A549 (cell line): ENCODE data around the gene NUMA1.

Experiments used
- CTCF ChIP-seq: fragments of >200 bp; sonication (Bioruptor Twin); formaldehyde crosslinking; IDR thresholded peaks from 3 replicates; pipeline ENCODE4 v1.5.1; 2016
- EP300 ChIP-seq, 2 experiments: fragments of >200 bp; sonication (Bioruptor Twin); formaldehyde crosslinking; IDR thresholded peaks; 2 replicates in 1 of 2; 3 replicates in 1 of 2; pipeline ENCODE4 v1.6.1; 2016 to 2017
- JUNB ChIP-seq: fragments of >200 bp; sonication (Bioruptor Twin); formaldehyde crosslinking; IDR thresholded peaks from 2 replicates; pipeline ENCODE4 v1.6.1; 2016
- POLR2A ChIP-seq: IDR thresholded peaks from 2 replicates; pipeline ENCODE4 v1.6.1; 2012; ENCODE audit warnings: mild to moderate bottlenecking, low read length
- RAD21 ChIP-seq, 2 experiments: fragments of >200 bp in 1 of 2; sonication (Bioruptor Twin) in 1 of 2; formaldehyde crosslinking in 1 of 2; IDR thresholded peaks in 1 of 2; conservative IDR thresholded peaks in 1 of 2; 2 replicates in 1 of 2; 3 replicates in 1 of 2; pipeline ENCODE4 v1.6.1; 2012 to 2018; ENCODE audit warnings: inconsistent platforms in 1 of 2
- REST ChIP-seq: fragments of 200-600 bp; sonication (generic); IDR thresholded peaks from 2 replicates; pipeline ENCODE4 v1.6.1; 2016; ENCODE audit warnings: antibody characterized with exemption, mild to moderate bottlenecking, moderate library complexity
- RFX5 ChIP-seq: fragments of 450-650 bp; IDR thresholded peaks from 2 replicates; pipeline ENCODE4 v1.7.1; 2014; ENCODE audit warnings: antibody characterized with exemption, mild to moderate bottlenecking, moderate library complexity
- SREBF2 ChIP-seq: fragments of 450-650 bp; IDR thresholded peaks from 2 replicates; pipeline ENCODE4 v1.6.1; 2014; ENCODE audit warnings: mild to moderate bottlenecking, moderate library complexity
- TF ChIP-seq, protein P1 (sequence below): IDR thresholded peaks from 2 replicates; pipeline ENCODE4 v1.6.1; 2012; ENCODE audit warnings: low read depth, borderline replicate concordance

DNA sequence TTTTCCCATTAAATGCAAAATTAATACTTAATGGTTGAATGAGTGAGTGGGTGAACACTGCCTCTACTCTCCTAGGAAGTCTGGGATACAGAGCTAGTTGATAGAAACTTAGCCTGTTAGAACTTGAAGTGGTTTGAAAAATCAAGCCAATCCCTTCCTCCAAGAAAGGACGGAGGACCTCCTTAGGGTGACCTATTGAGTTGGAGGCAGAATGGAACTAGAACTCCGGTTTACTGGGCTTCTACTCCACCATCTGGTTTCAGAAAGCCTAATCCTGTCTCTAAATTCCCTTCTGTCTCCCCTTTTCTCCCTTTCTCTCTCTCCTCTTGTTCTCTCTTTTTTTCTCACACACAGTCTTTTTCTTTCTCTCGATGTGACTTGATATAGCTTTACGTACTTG, 101.2 kb downstream of the NUMA1 start:
- no peak for TF ChIP-seq EP300 (IDR thresholded peaks at IDR 0.05)
- no peak for TF ChIP-seq CTCF
- TF ChIP-seq SREBF2: no peak
- TF ChIP-seq RAD21 (conservative IDR thresholded peaks at IDR 0.05 in 1 of 2, IDR thresholded peaks at IDR 0.05 in 1 of 2): no peak
- TF ChIP-seq REST: no peak
- no peak for TF ChIP-seq RFX5
- TF ChIP-seq, protein P1, sequence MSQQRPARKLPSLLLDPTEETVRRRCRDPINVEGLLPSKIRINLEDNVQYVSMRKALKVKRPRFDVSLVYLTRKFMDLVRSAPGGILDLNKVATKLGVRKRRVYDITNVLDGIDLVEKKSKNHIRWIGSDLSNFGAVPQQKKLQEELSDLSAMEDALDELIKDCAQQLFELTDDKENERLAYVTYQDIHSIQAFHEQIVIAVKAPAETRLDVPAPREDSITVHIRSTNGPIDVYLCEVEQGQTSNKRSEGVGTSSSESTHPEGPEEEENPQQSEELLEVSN: no peak
- TF ChIP-seq JUNB: no peak
- TF ChIP-seq POLR2A: no peak
